Stimulated activated CD8-positive, alpha-beta memory T cell treated with anti-CD3 and anti-CD28 coated beads, Interleukin-15, amount 100 ng/mL, for 1 hour (primary cell): ENCODE data around the gene CYFIP2.
A peak's percentile ranks its signal among the peaks of the same experiment; 100 is the strongest.

Experiments used
- DNase-seq: peaks from one replicate; pipeline ENCODE4 v3.0.0-alpha.2; 2020; ENCODE audit warnings: low read depth

The CYFIP2 gene

GRCh38 chr5:157258450-157258849 is 7.5 kb upstream of the CYFIP2 start:
- DNase-seq, result no peak

DNA sequence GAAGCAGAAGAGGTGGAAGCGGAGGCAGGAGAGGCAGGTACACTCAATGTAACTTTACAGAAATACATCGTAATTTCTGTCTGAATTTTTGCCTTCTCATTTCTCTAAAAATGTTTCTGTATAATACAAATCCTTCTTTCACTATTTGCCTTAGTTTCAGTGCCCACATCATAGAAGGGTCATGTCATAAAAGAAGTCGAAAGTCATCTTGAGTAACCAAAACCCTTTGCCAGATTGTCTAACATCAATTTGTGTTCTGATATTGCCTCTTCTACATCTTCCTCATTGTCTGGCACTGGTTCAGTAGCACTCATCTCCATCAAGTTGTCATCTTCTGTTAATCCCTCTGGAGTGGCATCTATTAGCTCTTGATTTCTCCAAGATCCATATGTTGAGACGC is 6.2 kb upstream of the CYFIP2 start:
- DNase-seq, result no peak

GRCh38 chr5:157263496-157264090 is 2.3 kb upstream of the CYFIP2 start:
- DNase-seq, result no peak

DNA sequence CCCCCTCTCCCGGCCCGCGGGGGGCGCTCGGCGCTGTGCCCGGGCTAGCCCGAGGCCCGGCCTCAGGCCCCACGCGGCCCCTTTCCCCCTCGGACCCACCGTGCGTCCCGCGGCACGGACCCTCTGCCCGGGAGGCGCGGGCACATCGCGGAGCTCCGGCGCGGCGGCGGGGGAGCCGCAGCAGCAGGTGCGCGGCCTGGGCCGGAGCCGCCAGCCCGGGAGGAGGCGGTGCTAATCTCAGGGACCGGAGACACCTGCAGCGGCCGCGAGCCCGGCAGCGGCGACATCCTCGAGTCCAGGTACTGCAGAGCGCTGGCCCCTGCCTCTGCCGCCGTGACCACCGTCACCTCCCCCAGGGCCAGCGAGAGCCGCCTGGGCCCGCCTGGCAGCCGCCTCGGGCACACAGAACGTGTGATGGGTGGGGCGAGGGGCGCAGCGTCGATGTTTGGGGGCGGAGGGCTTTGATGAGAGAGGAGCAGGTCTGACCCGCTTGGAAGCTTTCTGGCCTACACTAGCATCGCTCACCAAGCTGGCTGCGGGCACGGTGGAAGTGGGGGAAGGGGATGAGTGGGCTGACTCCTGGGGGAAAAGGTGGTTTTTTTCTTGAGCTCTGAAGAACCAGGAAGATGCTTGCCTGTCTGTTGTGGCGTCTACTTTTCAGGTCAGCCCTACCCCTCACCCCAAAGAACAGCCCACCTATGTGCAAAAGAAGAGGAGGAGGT is 524 bp downstream of the CYFIP2 start:
- no peak for DNase-seq

DNA sequence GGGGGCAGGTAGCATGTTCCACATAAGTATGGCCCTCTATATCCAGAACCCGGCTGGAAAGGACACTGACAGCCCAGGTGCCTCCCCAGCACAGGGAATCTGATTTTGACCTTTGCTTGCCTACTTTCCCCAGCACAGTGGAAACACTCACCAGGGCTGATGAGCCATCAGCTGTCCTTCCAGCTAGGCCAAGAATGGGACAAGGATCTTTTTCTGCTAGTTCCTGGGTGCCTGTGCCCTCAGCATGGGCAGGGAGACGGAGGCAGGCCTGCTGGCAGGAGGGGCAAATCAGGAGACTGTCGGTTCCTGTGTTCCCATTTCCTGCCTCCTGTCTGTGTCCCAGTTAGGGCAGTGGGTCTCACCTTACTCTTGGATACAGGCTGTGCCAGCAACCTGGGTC is 1.1 kb downstream of the CYFIP2 start:
- DNase-seq, result no peak

- DNase-seq, result no peak
These were observed 2.0 kb downstream of the CYFIP2 start for GRCh38 chr5:157267761-157268480.

- no peak for DNase-seq
These were observed 3.3 kb downstream of the CYFIP2 start for GRCh38 chr5:157269165-157269671.

- no peak for DNase-seq
These were observed 3.9 kb downstream of the CYFIP2 start for GRCh38 chr5:157269761-157270272.

DNA sequence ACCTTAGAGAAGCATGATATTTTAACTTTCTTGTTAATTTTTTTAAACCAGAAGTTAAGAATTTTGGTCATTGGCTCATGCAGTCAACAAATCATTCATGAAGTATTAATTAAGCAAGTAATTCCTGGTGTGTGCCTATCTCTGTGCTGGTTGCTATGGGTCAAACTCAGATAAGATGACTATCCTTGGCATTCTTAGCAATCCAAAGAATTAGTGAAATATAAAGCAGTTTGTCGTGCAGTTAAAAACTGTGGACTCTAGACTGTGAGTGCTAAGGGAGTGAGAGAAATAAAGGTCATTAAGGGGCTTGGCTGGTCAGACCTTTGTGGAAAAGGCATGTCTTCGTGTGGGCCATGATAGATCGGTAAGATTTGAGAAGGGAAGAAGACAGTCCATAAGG is 4.8 kb downstream of the CYFIP2 start:
- DNase-seq, result no peak

GRCh38 chr5:157271740-157272271 is 5.9 kb downstream of the CYFIP2 start:
- peak; percentile 69 for DNase-seq

DNA sequence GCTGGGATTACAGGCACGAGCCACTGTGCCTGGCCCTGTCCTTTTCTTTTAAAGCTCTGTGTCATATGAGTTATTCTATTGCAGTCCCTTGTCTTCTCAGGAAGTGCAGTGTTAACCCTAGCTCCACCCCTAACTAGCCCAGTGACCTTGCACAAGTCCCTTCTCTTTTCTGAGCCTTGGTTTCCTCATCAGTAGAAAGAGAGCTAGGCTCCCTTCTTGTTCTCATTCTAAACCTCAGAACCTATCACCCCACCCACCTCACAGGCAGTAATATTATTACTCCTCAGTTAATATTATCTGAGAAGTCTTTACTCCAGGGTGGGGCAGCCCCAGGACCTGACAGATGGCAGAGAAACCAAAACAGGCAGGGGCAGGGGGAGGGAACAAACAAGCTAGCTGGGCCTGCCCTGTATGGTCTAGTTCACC is 7.2 kb downstream of the CYFIP2 start:
- DNase-seq, result no peak

- DNase-seq, result no peak
These were observed 9.5 kb downstream of the CYFIP2 start for GRCh38 chr5:157275403-157275802.

- no peak for DNase-seq
These were observed 12.6 kb downstream of the CYFIP2 start for GRCh38 chr5:157278319-157279037.

DNA sequence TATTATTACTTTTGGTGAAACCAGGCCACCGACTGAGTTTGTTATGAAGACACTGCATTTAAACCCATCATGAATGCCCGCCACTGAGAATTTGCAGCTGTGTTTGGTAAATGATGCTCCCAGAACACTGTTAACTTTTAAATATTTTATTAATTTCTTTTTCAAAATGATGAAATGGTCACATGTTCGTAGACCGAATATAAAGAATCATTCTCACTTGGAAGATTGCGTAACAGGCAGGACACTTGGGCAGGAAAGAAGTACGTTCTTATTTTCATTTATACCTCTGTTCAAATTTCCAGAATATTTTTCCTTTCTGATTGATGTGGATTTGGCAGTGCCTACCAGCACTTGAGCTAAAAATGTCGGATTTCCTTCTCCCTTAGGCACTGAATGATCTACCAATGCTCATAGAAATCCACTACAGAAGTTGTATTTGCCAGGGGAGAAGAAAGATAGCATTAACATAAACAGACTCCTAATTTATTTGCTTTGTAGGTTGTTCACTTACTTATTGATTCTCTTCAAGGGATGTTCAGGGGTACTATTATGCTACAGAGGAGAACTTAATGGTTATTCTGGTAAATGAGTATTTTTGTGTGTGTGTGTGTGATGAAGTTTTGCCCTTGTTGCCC is 13.8 kb downstream of the CYFIP2 start:
- DNase-seq, result no peak

GRCh38 chr5:157280927-157281326 is 15.0 kb downstream of the CYFIP2 start:
- no peak for DNase-seq

DNA sequence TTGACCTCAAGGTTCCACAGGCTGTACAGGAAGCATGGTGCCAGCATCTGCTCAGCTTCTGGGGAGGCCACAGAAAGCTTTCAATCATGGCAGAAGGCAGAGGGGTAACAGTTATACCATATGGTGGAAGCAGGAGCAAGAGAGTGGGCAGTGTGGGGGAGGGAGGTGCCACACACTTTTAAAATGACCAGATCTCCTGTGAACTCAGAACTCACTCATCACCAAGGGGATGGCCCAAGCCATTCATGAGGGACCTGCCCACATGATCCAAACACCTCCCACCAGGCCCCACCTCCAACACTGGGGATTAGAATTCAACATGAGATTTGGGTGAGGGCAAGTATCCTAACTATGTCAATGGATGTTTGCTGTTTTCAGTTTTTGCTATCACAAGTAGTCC is 16.2 kb downstream of the CYFIP2 start:
- DNase-seq, result no peak

DNA sequence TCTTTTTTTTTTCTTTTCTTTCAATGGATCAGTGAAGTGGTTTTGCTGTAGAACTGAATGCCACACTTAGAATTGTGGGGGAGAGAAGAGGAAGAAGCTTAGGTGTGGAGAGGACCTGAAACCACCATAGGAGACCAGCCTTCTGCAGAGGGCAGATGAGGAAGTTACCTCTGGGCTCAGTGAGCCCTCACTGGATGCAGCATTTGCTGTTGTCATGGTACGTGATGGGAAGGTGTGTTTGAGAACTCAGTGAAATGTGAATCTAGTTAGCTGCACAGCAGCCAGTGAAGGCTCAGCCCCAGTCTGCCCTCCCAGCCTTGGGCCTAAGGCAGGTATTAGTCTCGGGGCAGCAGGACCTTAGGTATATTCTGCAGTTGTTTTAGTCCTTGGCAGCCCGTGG is 17.5 kb downstream of the CYFIP2 start:
- DNase-seq, result no peak

DNA sequence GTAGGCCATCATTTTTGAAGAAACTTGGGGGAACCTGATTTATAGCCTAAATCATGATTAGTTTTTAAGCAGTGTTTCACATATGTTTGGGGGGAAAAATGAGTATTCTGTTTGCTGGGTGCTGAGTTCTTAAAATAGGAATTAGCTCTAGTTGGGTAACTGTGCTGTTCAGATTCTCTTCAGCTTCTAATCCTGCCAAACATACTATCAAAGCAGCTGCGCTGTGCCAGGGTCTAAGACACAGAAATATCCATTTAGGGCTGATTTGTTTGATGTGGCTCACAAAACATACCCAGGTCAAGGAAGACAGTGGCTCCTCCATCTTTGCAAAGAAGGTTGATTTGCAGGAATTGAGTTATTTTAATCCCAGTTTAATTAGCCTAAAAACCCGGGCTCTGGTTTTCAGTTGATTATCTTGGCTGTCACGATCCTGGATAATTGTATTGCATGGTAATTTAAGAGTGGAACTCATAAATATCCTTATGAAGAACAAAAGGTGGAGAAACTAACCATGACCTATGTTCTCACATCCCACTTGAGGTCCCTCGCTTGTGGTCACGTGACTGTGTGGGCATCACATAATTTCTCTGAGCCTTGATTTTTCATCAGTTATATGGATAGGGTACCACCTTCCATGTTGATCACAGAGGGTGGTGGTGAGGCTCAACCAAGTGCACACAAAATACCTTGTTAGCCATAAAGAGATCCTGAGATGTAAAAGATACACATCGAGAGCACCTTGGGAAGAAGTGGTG is 18.7 kb downstream of the CYFIP2 start:
- no peak for DNase-seq

GRCh38 chr5:157285310-157286035 is 19.6 kb downstream of the CYFIP2 start:
- no peak for DNase-seq

GRCh38 chr5:157286761-157287211 is 20.9 kb downstream of the CYFIP2 start:
- no peak for DNase-seq
